Aorta (tissue), 5 donors: ENCODE data around the gene PPP2R3A. TPM values are rescaled to one million over a fixed set of nuclear protein-coding genes. Genes with fewer than 3 reads are reported as not detected.
"Not testable (repeated sequence)": the region's sequence is repeated elsewhere in the genome, so short reads cannot be mapped to it uniquely, and the experiment has no call there.

Experiments used
- ATAC-seq: fragments of 200-7000 bp; cut with Tn5 transposase; one replicate; pipeline ENCODE4 v1.9.1; 2022; ENCODE audit warnings: moderate library complexity; ENCODE audit not compliant: low FRiP score
- DNase-seq, 2 donors: peaks; one replicate each; pipeline ENCODE4 v3.0.0-alpha.2; 2020
- H3K27ac ChIP-seq, 2 donors: one replicate each; pipeline ENCODE4 v1.5.1; 2013; ENCODE audit warnings: low read length in 2 of 2, mild to moderate bottlenecking in 2 of 2, moderate library complexity in 2 of 2, control low read depth in 1 of 2, inconsistent platforms in 1 of 2, low read depth in 1 of 2
- H3K27me3 ChIP-seq, 2 donors: one replicate each; pipeline ENCODE4 v1.6.1; 2013; ENCODE audit warnings: control low read depth in 1 of 2, low read length in 1 of 2, mild to moderate bottlenecking in 1 of 2, moderate library complexity in 1 of 2; ENCODE audit not compliant: insufficient read depth in 2 of 2, control insufficient read depth in 1 of 2
- H3K36me3 ChIP-seq, 2 donors: one replicate each; pipeline ENCODE4 v1.6.1; 2013; ENCODE audit warnings: control low read depth in 1 of 2, low read length in 1 of 2, mild to moderate bottlenecking in 1 of 2; ENCODE audit not compliant: insufficient read depth in 2 of 2, control insufficient read depth in 1 of 2
- H3K4me1 ChIP-seq, 2 donors: one replicate each; pipeline ENCODE4 v1.6.1; 2013; ENCODE audit warnings: low read length in 2 of 2, control low read depth in 1 of 2, mild to moderate bottlenecking in 1 of 2, moderate library complexity in 1 of 2; ENCODE audit not compliant: insufficient read depth in 2 of 2, control insufficient read depth in 1 of 2
- H3K4me3 ChIP-seq, 2 donors: one replicate each; pipeline ENCODE4 v1.5.1; 2013; ENCODE audit warnings: low read length in 2 of 2, control low read depth in 1 of 2, mild to moderate bottlenecking in 1 of 2
- H3K9me3 ChIP-seq: one replicate; pipeline ENCODE4 v1.6.1; 2013; ENCODE audit warnings: mild to moderate bottlenecking, low read length; ENCODE audit not compliant: control insufficient read depth
- WGBS, 2 donors: extraction: QIAGEN DNeasy Blood & Tissue Kit; methylation state at CpG; one replicate each; pipeline ENCODE4 v1.1.7; 2013; 5-methylcytosine and 5-hydroxymethylcytosine counted together
- intact Hi-C, 2 donors: fragments of 100-400 bp; cut with DNase I; formaldehyde crosslinking; loops; one replicate each; pipeline versions ENCODE4 v1.14.2 to v1.15.0; 2022
- polyA plus RNA-seq, 2 donors: library from polyadenylated mRNA; stranded (reverse); fragments of 200-250 nt; gene quantifications; one replicate each; pipeline ENCODE4 v1.2.3, GENCODE V29; 2013
- total RNA-seq, 2 donors: library from RNA; stranded (reverse); fragmentation: NEBNext Ultra II Directional; extraction: Animal tissue kit (Norgen Biotek cat#: 25700); gene quantifications; one replicate each; pipeline ENCODE4 v1.2.1, GENCODE V29; 2021
- donor health status: healthy with polysubstance abuse.
- donor health status: Bipolar disorder and iron deficiency.
- donor health status: DM: no; HTN: no; CAD: no.
- donor health status: DM: no; HTN: no; CAD: no.
- donor health status: DM: yes; HTN: yes; CAD: no.

Gene PPP2R3A
- total and polyA plus RNA-seq, 4 donors: 2.6 to 19.6 (median 9.5) TPM

DNA sequence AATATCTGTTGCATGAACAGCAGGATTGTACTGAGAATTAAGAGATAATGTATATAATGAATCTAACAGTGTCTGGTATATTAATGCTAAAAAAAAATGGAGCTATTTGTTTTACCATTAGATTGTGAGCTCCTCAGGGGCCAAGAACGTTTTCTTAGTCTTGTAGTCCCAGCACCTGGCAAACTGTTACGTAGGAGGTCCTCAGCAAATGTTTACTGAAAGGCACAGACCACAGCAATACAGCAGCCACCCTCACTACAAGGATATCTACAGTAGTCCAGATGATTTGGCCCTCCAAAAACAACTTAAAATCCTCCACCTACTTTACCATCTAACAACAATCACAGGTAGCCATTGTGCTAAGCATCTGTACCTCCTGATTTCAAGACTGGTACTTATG lies 170.9 kb downstream of the PPP2R3A start:
- ATAC-seq (no peak), DNase-seq (no peak)
- intact Hi-C loops: no loop called here
- Histone ChIP-seq H3K4me3 (no peak overlapping the region), H3K9me3 (no peaks in the 10 kb centered on the region), H3K4me1 (peaks cover under 1 to 3% of the 10 kb centered on the region in 2 donors), H3K27ac (no peak overlapping the region), H3K36me3 (peaks cover 0 to 2% of the 10 kb centered on the region in 2 donors), H3K27me3 (no peaks in the 10 kb centered on the region)
- 52 to 62% methylated on average over 2 of the region's 2 CpGs for WGBS, 2 donors

DNA sequence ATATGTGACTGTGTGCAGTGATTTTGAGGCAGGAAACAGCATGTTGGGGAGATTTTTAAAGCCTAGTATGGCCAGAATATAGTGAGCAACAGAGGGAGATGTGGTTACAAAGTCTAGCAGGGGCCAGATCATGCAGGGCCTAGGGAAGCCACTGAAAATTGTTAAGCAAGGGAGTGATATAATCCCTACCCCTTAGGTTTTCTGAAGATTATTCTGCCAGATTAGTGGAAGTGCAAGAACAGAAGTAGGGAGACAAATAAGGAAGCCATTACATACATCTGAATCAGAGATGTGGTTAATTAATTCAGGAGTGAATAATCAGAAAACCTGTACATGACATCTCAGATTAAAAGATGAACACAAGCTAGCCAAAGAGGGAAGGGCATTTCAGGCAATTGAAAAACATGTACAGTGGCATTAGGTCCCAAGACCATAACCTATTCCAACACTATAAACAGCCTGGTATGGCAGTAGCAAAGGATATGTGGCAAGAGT lies 175.8 kb downstream of the PPP2R3A start:
- H3K27me3 ChIP-seq: no peaks in the 10 kb centered on the region
- DNase-seq: no peak
- peaks cover 0 to 2% of the 10 kb centered on the region in 2 donors for H3K36me3 ChIP-seq
- intact Hi-C loops: loop anchor here (5.0 kb wide), 3 partner anchors 51 to 111 kb away; partner anchors contain the start of genes MSL2 (in 1 of the 2) and PCCB (in 1 of the 2)
- no peaks in the 10 kb centered on the region for H3K9me3 ChIP-seq
- no peak for ATAC-seq
- H3K4me1 ChIP-seq: peaks cover 4 to 11% of the 10 kb centered on the region in 2 donors
- H3K27ac ChIP-seq: peak overlapping the region in 1 of 2 donors; percentile 84
- no peak overlapping the region for H3K4me3 ChIP-seq

DNA sequence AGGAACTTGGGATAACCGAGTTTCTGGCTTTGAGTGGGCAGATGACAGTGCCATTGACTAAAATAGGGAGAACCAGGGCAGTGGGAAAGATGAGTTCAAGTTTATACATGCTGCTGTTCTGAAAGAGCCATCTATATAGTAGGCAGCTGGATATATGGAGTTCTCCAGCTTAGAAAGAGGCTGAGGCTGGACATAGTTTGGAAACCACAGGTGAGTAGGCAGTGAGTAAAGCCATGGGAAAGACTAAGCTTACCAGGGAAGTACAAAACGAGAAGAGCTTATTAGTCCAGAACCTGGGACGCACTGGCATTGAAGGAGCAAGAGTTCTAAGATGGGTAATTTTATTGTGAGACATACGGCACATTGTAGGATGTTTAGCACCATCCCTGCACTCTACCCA lies 176.4 kb downstream of the PPP2R3A start:
- peak overlapping the region; percentile 12 to 84 for H3K27ac ChIP-seq
- H3K4me3 ChIP-seq: no peak overlapping the region
- intact Hi-C loops: loop anchor here (5.0 kb wide), 3 partner anchors 50 to 110 kb away; partner anchors contain the start of genes MSL2 (in 1 of the 2) and PCCB (in 1 of the 2)
- peaks cover 4 to 11% of the 10 kb centered on the region in 2 donors for H3K4me1 ChIP-seq
- H3K27me3 ChIP-seq: no peaks in the 10 kb centered on the region
- no peaks in the 10 kb centered on the region for H3K36me3 ChIP-seq
- H3K9me3 ChIP-seq: no peaks in the 10 kb centered on the region
- DNase-seq (no peak), ATAC-seq (no peak)
- 88 to 91% methylated on average over 4 of the region's 4 CpGs for WGBS, 2 donors

DNA sequence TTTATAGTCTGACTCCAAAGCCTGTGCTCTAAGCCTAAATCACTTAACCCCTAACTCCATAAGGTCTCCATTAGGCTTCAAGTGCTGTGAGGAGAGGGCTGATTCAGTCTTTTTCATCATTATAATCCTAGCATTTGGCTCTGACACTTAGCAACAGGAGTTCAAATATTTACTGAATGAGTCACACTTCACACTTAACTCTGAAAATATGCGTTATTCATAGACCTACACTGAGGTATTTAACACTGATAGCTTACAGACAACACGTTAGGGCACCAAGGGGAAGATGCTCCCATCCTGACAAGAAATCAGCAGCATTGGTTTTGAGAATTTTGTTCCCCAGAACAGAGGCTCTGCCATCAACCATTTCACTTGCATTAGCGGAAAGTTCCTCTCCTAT lies 177.1 kb downstream of the PPP2R3A start:
- Histone ChIP-seq H3K4me3 (no peak overlapping the region), H3K27ac (peak overlapping the region in 1 of 2 donors; percentile 88), H3K9me3 (no peaks in the 10 kb centered on the region), H3K27me3 (no peaks in the 10 kb centered on the region), H3K36me3 (no peaks in the 10 kb centered on the region), H3K4me1 (peaks cover 4 to 11% of the 10 kb centered on the region in 2 donors)
- ATAC-seq (peak; percentile 51), DNase-seq (no peak)
- 32 to 35% methylated on average over 3 of the region's 3 CpGs for WGBS, 2 donors
- intact Hi-C loops: loop anchor here (5.0 kb wide), 3 partner anchors 50 to 110 kb away; partner anchors contain the start of genes MSL2 (in 1 of the 2) and PCCB (in 1 of the 2)

DNA sequence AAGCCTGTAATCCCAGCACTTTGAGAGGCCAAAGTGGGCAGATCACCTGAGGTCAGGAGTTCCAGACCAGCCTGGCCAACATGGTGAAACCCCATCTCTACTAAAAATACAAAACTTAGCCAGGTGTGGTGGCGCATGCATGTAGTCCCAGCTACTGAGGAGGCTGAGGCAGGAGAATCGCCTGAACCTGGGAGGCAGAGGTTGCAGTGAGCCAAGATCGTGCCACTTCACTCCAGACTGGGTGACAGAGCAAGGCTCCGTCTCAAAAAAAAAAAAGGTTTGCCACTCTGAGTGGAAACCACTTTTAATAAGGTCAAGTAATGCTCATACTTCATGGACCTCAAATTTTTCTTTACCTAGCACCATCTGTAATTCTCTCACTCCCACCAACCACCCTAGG lies 178.9 kb downstream of the PPP2R3A start:
- WGBS, 2 donors: 97 to 98% methylated on average over 4 of the region's 4 CpGs
- DNase-seq, H3K4me3 ChIP-seq, H3K36me3 ChIP-seq, H3K27me3 ChIP-seq, H3K9me3 ChIP-seq, H3K27ac ChIP-seq, ATAC-seq: not testable (repeated sequence)
- peaks cover 4 to 11% of the 10 kb centered on the region in 2 donors for H3K4me1 ChIP-seq
- intact Hi-C loops: loop anchor here (5.0 kb wide), 3 partner anchors 48 to 108 kb away; partner anchors contain the start of genes MSL2 (in 1 of the 2) and PCCB (in 1 of the 2)

DNA sequence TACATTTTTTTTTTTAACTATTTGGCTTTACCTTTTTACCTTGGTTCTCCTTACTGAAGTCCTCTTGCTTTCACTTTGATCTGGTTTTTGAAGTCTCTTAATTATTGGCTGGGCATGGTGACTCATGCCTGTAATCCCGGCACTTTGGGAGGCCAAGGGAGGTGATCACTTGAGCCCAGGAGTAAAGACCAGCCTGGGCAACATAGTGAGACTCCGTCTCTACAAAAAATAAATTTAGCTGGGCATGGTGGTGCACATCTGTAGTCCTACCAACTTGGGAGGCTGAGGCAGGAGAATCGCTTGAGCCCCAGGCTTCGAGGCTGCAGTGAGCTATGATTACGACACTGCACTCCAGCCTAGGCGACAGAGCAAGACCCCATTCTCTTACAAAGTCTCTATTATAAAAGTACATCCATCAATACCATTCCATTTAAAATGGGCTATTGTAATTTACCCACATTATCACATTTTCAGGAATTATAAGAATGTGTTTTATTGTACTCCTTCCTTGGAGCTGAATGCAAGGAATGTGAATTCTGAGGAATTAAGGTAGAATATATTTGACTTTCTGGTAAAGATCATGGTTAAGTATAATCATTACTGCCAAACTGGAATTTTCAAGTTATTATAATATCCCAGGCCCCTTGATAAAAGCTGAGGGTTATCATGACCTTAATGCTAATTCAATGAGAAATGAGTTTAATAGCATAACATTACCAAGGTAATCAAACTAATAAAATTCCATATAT lies 181.6 kb downstream of the PPP2R3A start:
- ATAC-seq (no peak), DNase-seq (no peak)
- intact Hi-C loops: no loop called here
- Histone ChIP-seq H3K27ac (no peak overlapping the region), H3K27me3 (no peaks in the 10 kb centered on the region), H3K36me3 (peaks cover 3 to 8% of the 10 kb centered on the region in 2 donors), H3K4me1 (peaks cover 1 to 7% of the 10 kb centered on the region in 2 donors), H3K4me3 (no peak overlapping the region), H3K9me3 (no peaks in the 10 kb centered on the region)
- WGBS, 2 donors: 92% methylated on average over 6 of the region's 6 CpGs

DNA sequence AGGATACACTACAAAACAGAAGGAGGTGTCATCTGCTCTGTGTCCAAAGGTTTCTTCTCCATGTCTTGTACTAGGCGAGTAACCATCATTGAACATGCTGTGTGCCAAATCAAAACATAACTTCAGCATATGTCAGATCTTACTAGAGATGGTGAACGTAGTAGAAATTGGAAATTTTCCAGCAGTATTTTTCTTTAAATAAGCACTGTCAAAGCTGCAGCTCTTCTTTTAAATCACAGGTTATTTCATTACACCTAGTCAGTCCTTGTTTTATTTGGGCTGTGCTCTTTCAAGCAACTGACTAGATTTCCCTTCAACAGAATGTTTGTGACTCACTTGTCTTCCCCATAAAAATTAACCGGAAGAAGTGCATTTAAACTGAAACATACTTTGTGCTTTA lies 184.1 kb downstream of the PPP2R3A start:
- H3K4me3 ChIP-seq: no peak overlapping the region
- ATAC-seq (no peak), DNase-seq (no peak)
- H3K27ac ChIP-seq: no peak overlapping the region
- 53 to 56% methylated on average over 3 of the region's 3 CpGs for WGBS, 2 donors
- intact Hi-C loops: loop anchor here in 1 of 2 donors (5.0 kb wide), 1 partner anchor 43 kb away; no protein-coding TSS in a partner anchor
- no peaks in the 10 kb centered on the region for H3K9me3 ChIP-seq
- H3K27me3 ChIP-seq: no peaks in the 10 kb centered on the region
- peaks cover 1 to 2% of the 10 kb centered on the region in 2 donors for H3K4me1 ChIP-seq
- H3K36me3 ChIP-seq: peaks cover 3 to 8% of the 10 kb centered on the region in 2 donors

DNA sequence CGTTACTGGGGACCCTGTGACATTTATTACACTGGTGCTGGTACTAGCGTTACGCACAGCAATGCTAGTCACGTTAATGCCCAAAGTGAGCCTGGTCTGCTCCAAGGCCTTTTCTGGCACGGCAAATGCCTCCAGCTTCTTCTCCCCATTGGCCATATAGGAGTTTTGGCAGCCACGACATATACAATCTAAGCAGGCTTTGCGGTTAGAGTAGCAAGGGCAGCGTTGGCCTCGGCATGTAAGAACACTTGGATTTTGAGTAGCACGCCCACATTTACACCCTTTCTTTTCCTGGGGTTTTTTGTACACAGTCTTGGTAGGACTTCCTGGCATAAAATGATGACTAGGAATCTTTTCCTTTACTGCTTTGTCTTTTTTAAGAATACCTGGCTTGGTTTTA lies 185.7 kb downstream of the PPP2R3A start:
- peaks cover 1 to 2% of the 10 kb centered on the region in 2 donors for H3K4me1 ChIP-seq
- WGBS, 2 donors: 80 to 83% methylated on average over 10 of the region's 10 CpGs
- H3K27me3 ChIP-seq: no peaks in the 10 kb centered on the region

More for the DNA sequence above, 185.7 kb downstream of the PPP2R3A start:
- H3K9me3 ChIP-seq: no peaks in the 10 kb centered on the region
- H3K27ac ChIP-seq: no peak overlapping the region
- H3K36me3 ChIP-seq: peaks cover 3 to 8% of the 10 kb centered on the region in 2 donors
- ATAC-seq: no peak
- no peak for DNase-seq
- no peak overlapping the region for H3K4me3 ChIP-seq
- intact Hi-C loops: loop anchor here in 1 of 2 donors (5.0 kb wide), 1 partner anchor 41 kb away; no protein-coding TSS in a partner anchor
